Measurements from ENCODE around the gene DCTN1. TPM values are rescaled to one million over a fixed set of nuclear protein-coding genes. Genes with fewer than 3 reads are reported as not detected.

DCTN1 gene
- total RNA-seq, 1 donor from 2014 or later = 65.8 TPM

DNA sequence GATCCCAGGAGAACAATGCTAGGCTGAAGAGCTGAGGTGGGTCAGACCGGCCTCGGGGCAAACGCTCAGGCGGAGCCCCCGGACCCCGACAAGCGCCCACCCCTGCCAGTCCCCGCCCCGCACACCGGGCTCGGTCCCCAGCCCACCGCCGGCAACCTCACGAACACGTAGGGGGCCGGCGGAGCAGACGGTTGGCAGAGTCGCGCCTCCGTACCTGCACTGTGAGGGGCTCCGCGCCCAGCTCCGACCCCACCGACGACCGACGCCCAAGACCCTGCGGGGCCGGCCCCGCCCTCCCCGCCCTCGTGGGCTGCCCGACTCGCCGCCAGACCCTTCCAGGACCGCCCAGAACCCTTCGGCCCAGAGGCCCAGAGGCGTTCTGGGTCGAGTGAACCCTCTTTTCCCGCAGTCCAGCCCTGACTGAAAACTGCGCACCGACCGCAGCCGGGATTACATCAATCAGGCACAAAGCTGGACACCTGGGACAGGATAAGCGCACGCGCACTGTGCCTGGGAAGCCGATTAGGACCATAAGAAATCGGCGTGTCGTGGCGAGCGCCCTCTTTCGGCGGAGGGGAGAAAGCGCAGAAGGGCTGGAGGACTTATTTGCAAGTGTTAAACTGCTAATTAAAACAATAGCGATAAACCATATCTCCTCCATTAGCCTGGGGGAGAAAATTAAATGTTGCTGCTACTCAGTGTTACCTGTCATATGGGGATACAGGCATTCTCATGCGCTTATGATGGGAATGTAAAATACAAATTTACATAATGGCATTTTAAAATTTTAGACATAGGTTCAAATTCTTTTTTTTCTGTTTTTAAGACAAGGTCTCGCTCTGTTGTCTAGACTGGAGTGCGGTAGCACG is 11.7 kb upstream of the DCTN1 start:
- FAIRE-seq (no peak), DNase-seq (ENCODE audit: low read depth) (peak; percentile 83)
- H3K4me3 ChIP-seq (ENCODE audit: low read depth, low read length) = peak overlapping the region; percentile 71
- no peaks in the 10 kb centered on the region for H3K27me3 ChIP-seq (ENCODE audit: control insufficient read depth, insufficient read depth, low read length)
- TF ChIP-seq, protein P1, sequence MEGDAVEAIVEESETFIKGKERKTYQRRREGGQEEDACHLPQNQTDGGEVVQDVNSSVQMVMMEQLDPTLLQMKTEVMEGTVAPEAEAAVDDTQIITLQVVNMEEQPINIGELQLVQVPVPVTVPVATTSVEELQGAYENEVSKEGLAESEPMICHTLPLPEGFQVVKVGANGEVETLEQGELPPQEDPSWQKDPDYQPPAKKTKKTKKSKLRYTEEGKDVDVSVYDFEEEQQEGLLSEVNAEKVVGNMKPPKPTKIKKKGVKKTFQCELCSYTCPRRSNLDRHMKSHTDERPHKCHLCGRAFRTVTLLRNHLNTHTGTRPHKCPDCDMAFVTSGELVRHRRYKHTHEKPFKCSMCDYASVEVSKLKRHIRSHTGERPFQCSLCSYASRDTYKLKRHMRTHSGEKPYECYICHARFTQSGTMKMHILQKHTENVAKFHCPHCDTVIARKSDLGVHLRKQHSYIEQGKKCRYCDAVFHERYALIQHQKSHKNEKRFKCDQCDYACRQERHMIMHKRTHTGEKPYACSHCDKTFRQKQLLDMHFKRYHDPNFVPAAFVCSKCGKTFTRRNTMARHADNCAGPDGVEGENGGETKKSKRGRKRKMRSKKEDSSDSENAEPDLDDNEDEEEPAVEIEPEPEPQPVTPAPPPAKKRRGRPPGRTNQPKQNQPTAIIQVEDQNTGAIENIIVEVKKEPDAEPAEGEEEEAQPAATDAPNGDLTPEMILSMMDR (IDR thresholded peaks at IDR 0.05; ENCODE audit: insufficient read depth, low read length, severe bottlenecking) = peak; percentile 94
- H3K36me3 ChIP-seq (ENCODE audit: control insufficient read depth, insufficient read depth, low read length) = no peaks in the 10 kb centered on the region

- no peak for DNase-seq (ENCODE audit: low read depth)
- Histone ChIP-seq H3K4me3 (ENCODE audit: low read depth, low read length) (peak overlapping the region; percentile 71), H3K27me3 (ENCODE audit: control insufficient read depth, insufficient read depth, low read length) (no peaks in the 10 kb centered on the region), H3K36me3 (ENCODE audit: control insufficient read depth, insufficient read depth, low read length) (no peaks in the 10 kb centered on the region)
- TF ChIP-seq, protein P1 (IDR thresholded peaks at IDR 0.05; ENCODE audit: insufficient read depth, low read length, severe bottlenecking) = no peak
- FAIRE-seq = no peak
These were observed 11.1 kb upstream of the DCTN1 start for GRCh38 chr2:74391209-74391579.

- Histone ChIP-seq H3K27me3 (ENCODE audit: control insufficient read depth, insufficient read depth, low read length) (no peaks in the 10 kb centered on the region), H3K36me3 (ENCODE audit: control insufficient read depth, insufficient read depth, low read length) (no peaks in the 10 kb centered on the region), H3K4me3 (ENCODE audit: low read depth, low read length) (no peak overlapping the region)
- TF ChIP-seq, protein P1 (IDR thresholded peaks at IDR 0.05; ENCODE audit: insufficient read depth, low read length, severe bottlenecking) = no peak
- FAIRE-seq = no peak
- no peak for DNase-seq (ENCODE audit: low read depth)
These were observed 10.5 kb upstream of the DCTN1 start for GRCh38 chr2:74390606-74391005.

DNA sequence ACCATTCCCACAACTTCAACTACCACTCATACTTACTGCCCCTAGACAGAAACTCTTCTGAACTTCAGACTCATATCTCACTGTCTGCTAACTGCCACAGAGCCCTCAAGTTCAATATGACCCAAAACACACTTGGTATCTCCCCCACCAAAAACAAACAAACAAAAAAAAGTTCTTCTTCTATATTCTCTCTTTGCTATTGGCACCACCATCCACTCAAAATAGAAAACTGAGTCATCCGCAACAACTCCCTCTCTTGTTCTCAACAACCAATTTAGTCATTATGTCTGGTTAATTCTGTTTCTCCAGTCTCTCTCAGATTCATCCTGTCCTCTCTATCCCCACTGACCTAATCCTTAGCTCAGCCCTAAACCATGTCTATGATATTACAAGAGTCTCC is 7.2 kb upstream of the DCTN1 start:
- TF ChIP-seq, protein P1 (IDR thresholded peaks at IDR 0.05; ENCODE audit: insufficient read depth, low read length, severe bottlenecking) = no peak
- peak; percentile 27 for DNase-seq (ENCODE audit: low read depth)

GRCh38 chr2:74385396-74385795 is 5.3 kb upstream of the DCTN1 start:
- TF ChIP-seq, protein P1 (IDR thresholded peaks at IDR 0.05; ENCODE audit: insufficient read depth, low read length, severe bottlenecking) = no peak
- no peaks in the 10 kb centered on the region for H3K27me3 ChIP-seq (ENCODE audit: control insufficient read depth, insufficient read depth, low read length)
- DNase-seq (ENCODE audit: low read depth) (no peak), FAIRE-seq (no peak)
- H3K36me3 ChIP-seq (ENCODE audit: control insufficient read depth, insufficient read depth, low read length) = no peaks in the 10 kb centered on the region
- H3K4me3 ChIP-seq (ENCODE audit: low read depth, low read length) = no peak overlapping the region

More for the DNA sequence above, 7.2 kb upstream of the DCTN1 start:
- Histone ChIP-seq H3K36me3 (ENCODE audit: control insufficient read depth, insufficient read depth, low read length) (no peaks in the 10 kb centered on the region), H3K4me3 (ENCODE audit: low read depth, low read length) (no peak overlapping the region), H3K27me3 (ENCODE audit: control insufficient read depth, insufficient read depth, low read length) (no peaks in the 10 kb centered on the region)
- FAIRE-seq = no peak
